ENCODE data around the gene SMIM8.

- TF ChIP-seq, protein P1, sequence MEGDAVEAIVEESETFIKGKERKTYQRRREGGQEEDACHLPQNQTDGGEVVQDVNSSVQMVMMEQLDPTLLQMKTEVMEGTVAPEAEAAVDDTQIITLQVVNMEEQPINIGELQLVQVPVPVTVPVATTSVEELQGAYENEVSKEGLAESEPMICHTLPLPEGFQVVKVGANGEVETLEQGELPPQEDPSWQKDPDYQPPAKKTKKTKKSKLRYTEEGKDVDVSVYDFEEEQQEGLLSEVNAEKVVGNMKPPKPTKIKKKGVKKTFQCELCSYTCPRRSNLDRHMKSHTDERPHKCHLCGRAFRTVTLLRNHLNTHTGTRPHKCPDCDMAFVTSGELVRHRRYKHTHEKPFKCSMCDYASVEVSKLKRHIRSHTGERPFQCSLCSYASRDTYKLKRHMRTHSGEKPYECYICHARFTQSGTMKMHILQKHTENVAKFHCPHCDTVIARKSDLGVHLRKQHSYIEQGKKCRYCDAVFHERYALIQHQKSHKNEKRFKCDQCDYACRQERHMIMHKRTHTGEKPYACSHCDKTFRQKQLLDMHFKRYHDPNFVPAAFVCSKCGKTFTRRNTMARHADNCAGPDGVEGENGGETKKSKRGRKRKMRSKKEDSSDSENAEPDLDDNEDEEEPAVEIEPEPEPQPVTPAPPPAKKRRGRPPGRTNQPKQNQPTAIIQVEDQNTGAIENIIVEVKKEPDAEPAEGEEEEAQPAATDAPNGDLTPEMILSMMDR (IDR thresholded peaks at IDR 0.05; ENCODE audit: poor library complexity, severe bottlenecking) = no peak
- no peak for TF ChIP-seq RAD21 (conservative IDR thresholded peaks at IDR 0.05)
Measured at GRCh38 chr6:87384038-87384437, 61.6 kb downstream of the SMIM8 start.

All from neural cell (in vitro differentiated cells).